Measurements from ENCODE around the gene PGM5.
A peak's percentile ranks its signal among the peaks of the same experiment; 100 is the strongest.

Gene PGM5

GRCh38 chr9:68506551-68506950, 150.1 kb downstream of the PGM5 start:
- TF ChIP-seq, protein P1, sequence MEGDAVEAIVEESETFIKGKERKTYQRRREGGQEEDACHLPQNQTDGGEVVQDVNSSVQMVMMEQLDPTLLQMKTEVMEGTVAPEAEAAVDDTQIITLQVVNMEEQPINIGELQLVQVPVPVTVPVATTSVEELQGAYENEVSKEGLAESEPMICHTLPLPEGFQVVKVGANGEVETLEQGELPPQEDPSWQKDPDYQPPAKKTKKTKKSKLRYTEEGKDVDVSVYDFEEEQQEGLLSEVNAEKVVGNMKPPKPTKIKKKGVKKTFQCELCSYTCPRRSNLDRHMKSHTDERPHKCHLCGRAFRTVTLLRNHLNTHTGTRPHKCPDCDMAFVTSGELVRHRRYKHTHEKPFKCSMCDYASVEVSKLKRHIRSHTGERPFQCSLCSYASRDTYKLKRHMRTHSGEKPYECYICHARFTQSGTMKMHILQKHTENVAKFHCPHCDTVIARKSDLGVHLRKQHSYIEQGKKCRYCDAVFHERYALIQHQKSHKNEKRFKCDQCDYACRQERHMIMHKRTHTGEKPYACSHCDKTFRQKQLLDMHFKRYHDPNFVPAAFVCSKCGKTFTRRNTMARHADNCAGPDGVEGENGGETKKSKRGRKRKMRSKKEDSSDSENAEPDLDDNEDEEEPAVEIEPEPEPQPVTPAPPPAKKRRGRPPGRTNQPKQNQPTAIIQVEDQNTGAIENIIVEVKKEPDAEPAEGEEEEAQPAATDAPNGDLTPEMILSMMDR (IDR thresholded peaks at IDR 0.05) = no peak
- Histone ChIP-seq H3K27ac (peak overlapping the region; percentile 90), H3K9me3 (no peaks in the 10 kb centered on the region), H3K4me3 (ENCODE audit: low read depth in 1 of 2, low read length in 1 of 2) (peak overlapping the region in 1 of 2 experiments; percentile 12), H3K36me3 (no peaks in the 10 kb centered on the region), H3K4me1 (ENCODE audit: control insufficient read depth in 1 of 2, insufficient read depth in 1 of 2, low read depth in 1 of 2, low read length in 1 of 2) (peaks cover 17 to 27% of the 10 kb centered on the region in 2 experiments), H3K27me3 (no peaks in the 10 kb centered on the region)

GRCh38 chr9:68507130-68507805, 150.9 kb downstream of the PGM5 start:
- Histone ChIP-seq H3K4me1 (ENCODE audit: control insufficient read depth in 1 of 2, insufficient read depth in 1 of 2, low read depth in 1 of 2, low read length in 1 of 2) (peaks cover 17 to 27% of the 10 kb centered on the region in 2 experiments), H3K27me3 (no peaks in the 10 kb centered on the region), H3K27ac (peak overlapping the region; percentile 90), H3K36me3 (no peaks in the 10 kb centered on the region), H3K4me3 (ENCODE audit: low read depth in 1 of 2, low read length in 1 of 2) (peak overlapping the region in 1 of 2 experiments; percentile 12), H3K9me3 (no peaks in the 10 kb centered on the region)
- TF ChIP-seq, protein P1 (IDR thresholded peaks at IDR 0.05) = peak; percentile 29

DNA sequence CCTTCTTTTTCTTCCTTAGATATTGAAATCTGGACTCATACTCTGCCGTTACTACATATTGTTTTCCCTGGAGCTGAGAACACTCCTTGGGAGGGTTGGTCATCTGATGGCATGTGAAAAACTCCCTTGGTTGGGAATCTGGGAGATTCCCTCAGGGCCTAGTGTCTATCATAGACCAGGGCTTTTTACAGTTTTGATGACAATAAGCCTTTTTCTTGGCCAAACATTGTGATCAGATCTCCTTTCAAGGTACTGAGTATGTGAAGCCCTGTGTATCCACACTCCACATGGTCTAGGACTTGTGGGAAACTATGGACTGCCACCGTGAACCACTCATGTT, 151.4 kb downstream of the PGM5 start:
- Histone ChIP-seq H3K27ac (peak overlapping the region; percentile 90), H3K4me3 (ENCODE audit: low read depth in 1 of 2, low read length in 1 of 2) (no peak overlapping the region), H3K4me1 (ENCODE audit: control insufficient read depth in 1 of 2, insufficient read depth in 1 of 2, low read depth in 1 of 2, low read length in 1 of 2) (peaks cover 17 to 27% of the 10 kb centered on the region in 2 experiments), H3K27me3 (no peaks in the 10 kb centered on the region), H3K36me3 (no peaks in the 10 kb centered on the region), H3K9me3 (no peaks in the 10 kb centered on the region)
- TF ChIP-seq, protein P1 (IDR thresholded peaks at IDR 0.05) = no peak

- Histone ChIP-seq H3K4me1 (ENCODE audit: control insufficient read depth in 1 of 2, insufficient read depth in 1 of 2, low read depth in 1 of 2, low read length in 1 of 2) (peaks cover 17 to 27% of the 10 kb centered on the region in 2 experiments), H3K9me3 (no peaks in the 10 kb centered on the region)
Observed at GRCh38 chr9:68508547-68508946, 152.1 kb downstream of the PGM5 start.

DNA sequence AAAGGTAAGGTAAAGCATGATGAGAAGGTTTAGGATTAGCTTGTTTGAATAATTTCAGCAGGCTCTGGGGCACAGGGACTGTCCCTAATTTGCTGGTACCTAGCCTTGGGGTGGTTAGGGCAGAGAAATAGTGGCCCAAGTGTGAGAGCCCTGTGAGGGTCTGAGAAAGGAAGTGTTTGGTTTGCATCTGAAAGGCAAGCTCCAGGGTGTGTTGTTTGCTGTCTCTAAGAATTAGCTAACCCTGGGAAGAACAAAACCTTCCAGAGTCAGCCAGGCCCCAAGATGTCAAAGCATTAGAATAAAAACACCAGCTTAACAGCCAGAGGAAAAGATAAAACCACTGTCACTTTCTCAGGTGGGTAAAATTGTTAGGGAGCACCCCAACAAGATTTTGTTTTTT, 153.3 kb downstream of the PGM5 start:
- H3K4me1 ChIP-seq (ENCODE audit: control insufficient read depth in 1 of 2, insufficient read depth in 1 of 2, low read depth in 1 of 2, low read length in 1 of 2) = peaks cover 17 to 27% of the 10 kb centered on the region in 2 experiments
- no peaks in the 10 kb centered on the region for H3K36me3 ChIP-seq
- H3K9me3 ChIP-seq = no peaks in the 10 kb centered on the region
- TF ChIP-seq, protein P1 (IDR thresholded peaks at IDR 0.05) = no peak
- H3K27ac ChIP-seq = no peak overlapping the region
- no peak overlapping the region for H3K4me3 ChIP-seq (ENCODE audit: low read depth in 1 of 2, low read length in 1 of 2)
- no peaks in the 10 kb centered on the region for H3K27me3 ChIP-seq

More at GRCh38 chr9:68508547-68508946, 152.1 kb downstream of the PGM5 start:
- TF ChIP-seq, protein P1 (IDR thresholded peaks at IDR 0.05) = no peak
- Histone ChIP-seq H3K36me3 (no peaks in the 10 kb centered on the region), H3K27ac (no peak overlapping the region), H3K4me3 (ENCODE audit: low read depth in 1 of 2, low read length in 1 of 2) (no peak overlapping the region), H3K27me3 (no peaks in the 10 kb centered on the region)
